ENCODE results near the gene ATP10A.

DNA sequence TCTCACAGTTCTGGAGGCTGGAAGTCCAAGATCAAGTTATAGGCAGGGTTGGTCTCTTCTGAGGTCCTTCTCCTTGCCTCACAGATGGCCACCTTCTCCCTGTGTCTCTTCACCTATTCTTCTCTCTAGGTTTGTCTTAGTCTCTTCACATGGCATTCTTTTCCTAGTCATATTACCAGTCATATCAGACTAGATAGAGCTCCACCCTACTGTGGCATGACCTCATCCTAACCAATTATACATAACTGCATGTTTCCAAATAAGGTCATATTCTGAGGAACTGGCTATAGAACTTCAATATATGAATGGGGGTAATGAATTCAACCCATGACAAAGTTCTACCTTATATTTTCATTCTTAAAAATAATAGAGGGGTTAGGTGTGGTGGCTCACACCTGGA lies 227.9 kb downstream of the ATP10A start:
- no peak for TF ChIP-seq EZH2 (IDR thresholded peaks at IDR 0.05)
- no peak for TF ChIP-seq POLR2AphosphoS5 (IDR thresholded peaks at IDR 0.05; ENCODE audit: borderline replicate concordance, low read depth, low read length)
